Right atrium auricular region (tissue), 2 donors: ENCODE data around the gene JMJD7. TPM values are rescaled to one million over a fixed set of nuclear protein-coding genes. Genes with fewer than 3 reads are reported as not detected.
"Not testable (repeated sequence)": the region's sequence is repeated elsewhere in the genome, so short reads cannot be mapped to it uniquely, and the experiment has no call there.

ENCODE experiments used
- DNase-seq: peaks from one replicate; pipeline ENCODE4 v3.0.0-alpha.2; 2019; ENCODE audit warnings: low spot score
- H3K27ac ChIP-seq, 2 donors: fragments of 200-600 bp; sonication (generic); 1 replicate in 1 of 2; 2 replicates in 1 of 2; pipeline ENCODE4 v1.5.1; 2016 to 2019
- H3K27me3 ChIP-seq, 2 donors: fragments of 200-600 bp; sonication (generic); one replicate each; pipeline versions ENCODE4 v1.5.1 to v1.6.0; 2017 to 2019
- H3K36me3 ChIP-seq: fragments of 200-600 bp; sonication (generic); one replicate; pipeline ENCODE4 v1.5.1; 2016
- H3K4me1 ChIP-seq, 2 donors: fragments of 200-600 bp; sonication (generic); one replicate each; pipeline versions ENCODE4 v1.5.1 to v1.6.0; 2017 to 2019
- H3K4me3 ChIP-seq, 2 donors: fragments of 200-600 bp; sonication (generic); 1 replicate in 1 of 2; 2 replicates in 1 of 2; pipeline ENCODE4 v1.5.1; 2017 to 2019; ENCODE audit warnings: mild to moderate bottlenecking in 1 of 2, moderate library complexity in 1 of 2
- H3K9me3 ChIP-seq, 2 donors: fragments of 200-600 bp; sonication (generic); one replicate each; pipeline ENCODE4 v1.5.1; 2019
- CTCF ChIP-seq, 2 donors: fragments of 200-600 bp; sonication (generic); IDR thresholded peaks; one replicate each; pipeline ENCODE4 v1.5.1; 2019; ENCODE audit warnings: antibody characterized with exemption in 2 of 2
- total RNA-seq, 2 donors: library from RNA; depleted of rRNA; stranded (reverse); fragments of >200 nt; gene quantifications; one replicate each; pipeline ENCODE4 v1.1.0, GENCODE V29; 2016

JMJD7 gene
- total RNA-seq, 2 donors from 2014 or later = 6.4 to 11.7 TPM

DNA sequence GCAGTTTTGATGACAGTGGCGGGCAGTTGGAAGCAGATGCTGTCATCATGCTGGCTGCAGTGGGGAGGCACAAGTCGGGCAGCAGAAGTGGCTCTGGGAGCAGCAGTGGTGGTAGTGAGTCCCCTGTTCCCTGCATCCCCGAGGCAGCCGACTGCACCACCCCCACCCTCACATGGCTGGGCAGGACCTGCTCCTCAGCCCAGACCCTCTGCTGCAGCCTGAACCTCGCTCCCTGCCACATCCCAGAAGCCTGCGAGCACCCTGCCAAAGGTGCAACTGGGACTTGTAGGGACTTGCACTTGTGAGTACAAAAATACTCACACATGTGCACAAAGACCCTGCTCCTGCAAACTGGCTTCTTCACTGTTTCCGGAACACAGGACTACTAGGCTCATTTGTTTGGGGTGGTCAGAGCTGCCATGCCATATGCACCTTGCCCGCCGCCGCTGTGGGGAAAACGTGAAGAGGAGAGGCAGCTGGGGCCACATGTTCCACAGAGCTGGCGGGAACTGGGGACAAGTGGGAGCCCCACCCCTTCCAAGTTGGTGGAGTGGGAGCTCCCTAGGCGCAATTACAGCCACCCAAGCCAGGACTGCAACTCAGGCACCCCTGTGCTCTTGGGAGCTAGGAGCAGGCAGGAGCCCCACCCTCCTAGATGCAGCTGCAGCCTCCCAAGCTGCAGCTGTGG lies 2.2 kb downstream of the JMJD7 start:
- H3K9me3 ChIP-seq = no peaks in the 10 kb centered on the region
- no peak for TF ChIP-seq CTCF (IDR thresholded peaks at IDR 0.05)
- DNase-seq = no peak
- no peak overlapping the region for H3K27ac ChIP-seq
- H3K27me3 ChIP-seq = no peaks in the 10 kb centered on the region
- H3K4me1 ChIP-seq = peaks cover 0 to 27% of the 10 kb centered on the region in 2 donors
- no peak overlapping the region for H3K4me3 ChIP-seq
- H3K36me3 ChIP-seq = peaks cover 5% of the 10 kb centered on the region

DNA sequence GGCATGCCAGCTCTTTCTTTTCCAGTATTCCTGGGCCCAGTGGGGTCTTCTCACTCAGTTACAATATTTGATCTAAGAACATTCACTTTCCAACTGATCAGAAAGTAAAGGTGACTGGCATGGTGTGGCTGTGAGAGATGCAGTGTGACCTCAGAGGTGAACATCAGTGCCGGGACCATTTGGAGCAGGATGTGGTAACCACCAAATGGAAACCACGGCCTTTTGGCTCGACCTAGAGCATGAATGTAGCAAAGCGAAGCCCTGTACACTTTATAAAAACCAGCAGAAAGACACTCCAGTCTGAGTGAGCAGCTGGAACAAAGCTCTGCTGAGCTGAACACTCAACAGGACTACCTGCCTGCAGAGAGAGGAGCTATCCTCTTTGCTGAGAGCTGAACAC lies 3.4 kb downstream of the JMJD7 start:
- not testable (repeated sequence) for H3K36me3 ChIP-seq, H3K27ac ChIP-seq, H3K27me3 ChIP-seq, DNase-seq, H3K9me3 ChIP-seq, H3K4me3 ChIP-seq
- peaks cover 0 to 27% of the 10 kb centered on the region in 2 donors for H3K4me1 ChIP-seq

- no peak overlapping the region for H3K27ac ChIP-seq
- TF ChIP-seq CTCF (IDR thresholded peaks at IDR 0.05) = no peak
- peaks cover 0 to 26% of the 10 kb centered on the region in 2 donors for H3K4me1 ChIP-seq
- H3K36me3 ChIP-seq = peaks cover 5% of the 10 kb centered on the region
- DNase-seq = no peak
- no peak overlapping the region for H3K4me3 ChIP-seq
- H3K27me3 ChIP-seq = no peaks in the 10 kb centered on the region
- H3K9me3 ChIP-seq = no peaks in the 10 kb centered on the region
Measured at GRCh38 chr15:41832208-41832607, 4.3 kb downstream of the JMJD7 start.

GRCh38 chr15:41832875-41833274 lies 5.0 kb downstream of the JMJD7 start:
- no peak for DNase-seq
- TF ChIP-seq CTCF (IDR thresholded peaks at IDR 0.05) = no peak

DNA sequence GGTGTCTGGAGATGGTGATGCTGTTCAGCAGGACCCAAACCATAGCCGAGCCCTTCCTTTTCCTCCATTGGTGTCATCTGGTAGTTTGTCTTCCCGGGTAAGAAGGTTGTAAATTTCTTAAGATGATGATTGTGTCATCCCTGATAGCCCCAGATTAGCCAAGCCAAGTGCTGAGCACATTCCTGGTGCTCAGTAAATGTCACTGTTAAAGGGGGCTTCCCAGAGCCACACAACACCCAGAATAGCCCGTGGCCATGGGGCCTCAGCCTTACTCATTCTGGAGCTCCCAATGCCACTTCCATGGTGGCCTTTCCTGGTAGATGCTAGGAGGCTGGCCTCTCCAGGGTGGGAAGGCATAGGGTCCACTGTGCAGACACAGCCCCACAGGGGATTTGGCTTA lies 6.2 kb downstream of the JMJD7 start:
- peaks cover 5% of the 10 kb centered on the region for H3K36me3 ChIP-seq

More at GRCh38 chr15:41832875-41833274, 5.0 kb downstream of the JMJD7 start:
- no peak overlapping the region for H3K27ac ChIP-seq
- no peaks in the 10 kb centered on the region for H3K9me3 ChIP-seq
- H3K36me3 ChIP-seq = peaks cover 5% of the 10 kb centered on the region
- no peaks in the 10 kb centered on the region for H3K27me3 ChIP-seq
- H3K4me3 ChIP-seq = no peak overlapping the region
- peaks cover 0 to 22% of the 10 kb centered on the region in 2 donors for H3K4me1 ChIP-seq

DNA sequence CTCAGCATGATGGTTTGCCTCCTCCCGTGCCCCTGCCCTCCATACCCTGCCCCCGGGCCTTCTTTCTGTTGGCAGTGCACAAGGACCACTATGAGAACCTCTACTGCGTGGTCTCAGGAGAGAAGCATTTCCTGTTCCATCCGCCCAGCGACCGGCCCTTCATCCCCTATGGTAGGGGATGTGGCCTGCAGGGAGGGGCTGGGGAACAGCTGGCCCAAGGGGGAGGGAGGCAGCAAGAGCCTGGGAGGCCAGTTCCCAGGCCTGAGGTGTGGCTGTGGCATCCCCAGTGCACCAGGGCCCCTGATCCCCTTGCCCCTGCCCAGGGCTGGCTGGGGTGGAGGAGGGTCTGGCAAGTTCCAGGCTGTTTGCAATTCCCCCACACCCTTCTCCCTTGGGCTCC lies 8.2 kb downstream of the JMJD7 start:
- H3K27me3 ChIP-seq = no peaks in the 10 kb centered on the region
- H3K4me3 ChIP-seq = no peak overlapping the region
- H3K4me1 ChIP-seq = peaks cover 0 to 8% of the 10 kb centered on the region in 2 donors
- H3K27ac ChIP-seq = no peak overlapping the region
- no peak for TF ChIP-seq CTCF (IDR thresholded peaks at IDR 0.05)
- DNase-seq = no peak
- H3K9me3 ChIP-seq = no peaks in the 10 kb centered on the region
- peaks cover 12% of the 10 kb centered on the region for H3K36me3 ChIP-seq

More for the DNA sequence above, 6.2 kb downstream of the JMJD7 start:
- no peaks in the 10 kb centered on the region for H3K27me3 ChIP-seq
- no peak overlapping the region for H3K4me3 ChIP-seq
- H3K9me3 ChIP-seq = no peaks in the 10 kb centered on the region
- peaks cover 0 to 15% of the 10 kb centered on the region in 2 donors for H3K4me1 ChIP-seq
- no peak for DNase-seq
- H3K27ac ChIP-seq = no peak overlapping the region
- no peak for TF ChIP-seq CTCF (IDR thresholded peaks at IDR 0.05)
